Endothelial cell of umbilical vein (primary cell): ENCODE results near the gene PRRC2B. TPM values are rescaled to one million over a fixed set of nuclear protein-coding genes. Genes with fewer than 3 reads are reported as not detected.

ENCODE experiments used
- BruUV-seq: library from RNA; stranded (reverse); fragments of 400-500 nt; replicated peaks from 2 replicates; lab custom pipeline; 2021; lab: Mats Ljungman, UMichigan
- CTCF ChIA-PET: fragments of 300-600, 350-600 bp; sonication (Branson Sonifier 250); formaldehyde crosslinking; loops from one replicate; lab custom pipeline; 2021; ENCODE audit warnings: antibody characterized with exemption, inconsistent platforms; lab: Charles Lee
- POLR2A ChIA-PET: fragments of 300-600, 350-600 bp; sonication (Branson Sonifier 250); formaldehyde crosslinking; loops from one replicate; lab custom pipeline; 2021; ENCODE audit warnings: antibody characterized with exemption, inconsistent platforms; lab: Charles Lee
- DNase-seq: peaks from one replicate; pipeline ENCODE4 v3.0.0-alpha.2; 2011; ENCODE audit warnings: low read depth, low spot score
- FAIRE-seq: peaks from 2 replicates; lab custom pipeline; 2011; peaks lifted over from hg19 to GRCh38; lab: Jason Lieb, UNC
- H2AFZ ChIP-seq: 2 replicates; pipeline ENCODE4 v1.6.0; 2012; ENCODE audit warnings: low read depth, low read length, control low read depth, inconsistent platforms
- H3K27ac ChIP-seq: 2 replicates; pipeline ENCODE4 v1.5.1; 2011; ENCODE audit warnings: low read depth, mild to moderate bottlenecking, control low read depth, low read length, moderate library complexity; ENCODE audit not compliant: insufficient read depth
- H3K27me3 ChIP-seq, 2 experiments: 2 replicates each; pipeline versions ENCODE4 v1.6.0 to v1.6.1; 2011; ENCODE audit warnings: low read length in 2 of 2, mixed read lengths in 1 of 2; ENCODE audit not compliant: control insufficient read depth in 2 of 2, insufficient read depth in 2 of 2
- H3K36me3 ChIP-seq, 2 experiments: 2 replicates in 1 of 2; 3 replicates in 1 of 2; pipeline ENCODE4 v1.5.1; 2011; ENCODE audit warnings: low read length in 2 of 2, mild to moderate bottlenecking in 1 of 2, moderate library complexity in 1 of 2; ENCODE audit not compliant: control insufficient read depth in 2 of 2, insufficient read depth in 2 of 2; ENCODE audit errors: extremely low read depth in 1 of 2
- H3K4me1 ChIP-seq: 3 replicates; pipeline ENCODE4 v1.5.1; 2011; ENCODE audit warnings: mild to moderate bottlenecking, low read length; ENCODE audit not compliant: control insufficient read depth, insufficient read depth; ENCODE audit errors: extremely low read depth
- H3K4me2 ChIP-seq: 2 replicates; pipeline ENCODE4 v1.6.1; 2011; ENCODE audit warnings: low read length, control low read depth, mixed read lengths; ENCODE audit not compliant: insufficient read depth
- H3K4me3 ChIP-seq, 3 experiments: fragments of 200-600 bp in 1 of 3; sonication (generic), shearing (Covaris generic) in 1 of 3; replicated peaks in 1 of 3; 2 replicates each; pipeline ENCODE4 v1.5.1; 2011 to 2016; ENCODE audit warnings: control low read depth in 3 of 3, low read length in 3 of 3, mild to moderate bottlenecking in 2 of 3, inconsistent platforms in 1 of 3, low read depth in 1 of 3, moderate library complexity in 1 of 3; ENCODE audit not compliant: insufficient read depth in 1 of 3
- H3K79me2 ChIP-seq: 2 replicates; pipeline ENCODE4 v1.6.0; 2012; ENCODE audit warnings: low read length, inconsistent platforms; ENCODE audit not compliant: control insufficient read depth, insufficient read depth
- H3K9ac ChIP-seq: replicated peaks from 2 replicates; pipeline ENCODE3; 2011; ENCODE audit warnings: low read length, control low read depth; ENCODE audit not compliant: insufficient read depth; ENCODE audit errors: extremely low read depth
- H3K9me1 ChIP-seq: replicated peaks from 3 replicates; pipeline ENCODE4 v1.6.0; 2011; ENCODE audit warnings: mild to moderate bottlenecking, low read length; ENCODE audit not compliant: control insufficient read depth, insufficient read depth; ENCODE audit errors: extremely low read depth
- H3K9me3 ChIP-seq: replicated peaks from 2 replicates; pipeline ENCODE4 v1.5.1; 2012; ENCODE audit warnings: low read length, inconsistent platforms; ENCODE audit not compliant: control insufficient read depth, insufficient read depth
- H4K20me1 ChIP-seq: replicated peaks from 2 replicates; pipeline ENCODE3; 2011; ENCODE audit warnings: mild to moderate bottlenecking, low read length; ENCODE audit not compliant: control insufficient read depth, insufficient read depth; ENCODE audit errors: extremely low read depth
- CTCF ChIP-seq, 2 donors: IDR thresholded peaks; 1 replicate in 1 of 2; 2 replicates in 1 of 2; pipeline ENCODE4 v1.5.1; 2011; ENCODE audit warnings: low read length in 2 of 2, mild to moderate bottlenecking in 2 of 2, moderate library complexity in 2 of 2, control low read depth in 1 of 2, inconsistent platforms in 1 of 2, low read depth in 1 of 2; ENCODE audit not compliant: insufficient read depth in 1 of 2; ENCODE audit errors: extremely low read depth in 1 of 2
- EZH2 ChIP-seq: IDR thresholded peaks from 2 replicates; pipeline ENCODE4 v1.6.1; 2012; ENCODE audit warnings: borderline replicate concordance, low read depth, mild to moderate bottlenecking, moderate library complexity, low read length, inconsistent platforms; ENCODE audit not compliant: severe bottlenecking
- FOS ChIP-seq: IDR thresholded peaks from 2 replicates; pipeline ENCODE4 v1.6.1; 2011; ENCODE audit warnings: mild to moderate bottlenecking, low read length, moderate library complexity, borderline replicate concordance; ENCODE audit not compliant: insufficient read depth
- GATA2 ChIP-seq: IDR thresholded peaks from 2 replicates; pipeline ENCODE4 v1.7.0; 2011; ENCODE audit warnings: low read depth, mild to moderate bottlenecking, moderate library complexity, mixed read lengths, low read length; ENCODE audit not compliant: insufficient read length, insufficient read depth
- JUN ChIP-seq: IDR thresholded peaks from 2 replicates; pipeline ENCODE4 v1.6.1; 2011; ENCODE audit warnings: borderline replicate concordance, low read depth; ENCODE audit not compliant: insufficient read length, insufficient read depth
- MAX ChIP-seq: IDR thresholded peaks from 2 replicates; pipeline ENCODE4 v1.6.1; 2011; ENCODE audit not compliant: insufficient read depth, insufficient read length
- MYC ChIP-seq: IDR thresholded peaks from one replicate; pipeline ENCODE4 v1.6.1; 2011; ENCODE audit warnings: mild to moderate bottlenecking, low read depth, low read length
- POLR2A ChIP-seq: IDR thresholded peaks from 2 replicates; pipeline ENCODE4 v1.6.1; 2012; ENCODE audit warnings: low read depth, mild to moderate bottlenecking, control low read depth, low read length
- POLR2AphosphoS5 ChIP-seq: IDR thresholded peaks from 2 replicates; pipeline ENCODE4 v1.6.1; 2012; ENCODE audit warnings: low read depth, mild to moderate bottlenecking, control low read depth, low read length, moderate library complexity; ENCODE audit not compliant: insufficient read depth
- dilution Hi-C: fragments of 300-500 bp; cut with MboI; formaldehyde crosslinking; loops from one replicate; pipeline ENCODE4 v1.15.0; 2019; ENCODE audit warnings: low sequenced_read_pairs; ENCODE audit not compliant: extremely low pct_ligation_motif_present
- intact Hi-C: fragments of 100-400 bp; cut with micrococcal nuclease; formaldehyde crosslinking; loops from one replicate; pipeline ENCODE4 v1.10.0; 2022
- polyA plus RNA-seq, 4 experiments: library from polyadenylated mRNA; depleted of rRNA in 3 of 4; stranded (reverse) in 3 of 4; unstranded in 1 of 4; fragments of >200 nt; gene quantifications; 2 replicates each; pipeline versions ENCODE4 v1.2.1 to v1.2.3, GENCODE V29; 2011 to 2012; ENCODE audit warnings: missing spikeins in 1 of 4
- total RNA-seq: library from RNA; stranded (reverse); gene quantifications from 2 replicates; pipeline ENCODE4 v1.2.3, GENCODE V29; 2021

The PRRC2B gene
- total and polyA plus RNA-seq, 2 donors (not counting 3 experiments of a cell fraction or from before 2014, with no cell fraction given), result 35.6 to 256 TPM

GRCh38 chr9:131426545-131426944 lies 32.7 kb downstream of the PRRC2B start:
- no peak for DNase-seq
- Histone ChIP-seq H4K20me1 (peaks cover 6% of the 10 kb centered on the region), H3K9ac (no peak overlapping the region), H3K36me3 (peaks cover 0 to 8% of the 10 kb centered on the region in 2 experiments), H3K4me2 (no peak overlapping the region), H3K27me3 (no peaks in the 10 kb centered on the region), H3K4me3 (no peak overlapping the region), H3K9me3 (no peaks in the 10 kb centered on the region), H3K27ac (no peak overlapping the region), H3K9me1 (no peaks in the 10 kb centered on the region), H3K79me2 (peaks cover 93% of the 10 kb centered on the region), H2AFZ (no peak overlapping the region), H3K4me1 (peaks cover 21% of the 10 kb centered on the region)
- intact Hi-C loops, result no loop called here
- ChIA-PET POLR2A (no interaction called here), CTCF (interaction anchor here (1.6 kb wide), 1 partner anchor 59 kb away, joined by 4 read pairs; no protein-coding TSS in a partner anchor)
- dilution Hi-C loops, result no loop called here
- no TSS peak for BruUV-seq
- FAIRE-seq, result no peak
- TF ChIP-seq GATA2, result no peak
- no peak for TF ChIP-seq CTCF (IDR thresholded peaks at IDR 0.05; ENCODE audit: extremely low read depth in 1 of 2, insufficient read depth in 1 of 2, low read depth in 1 of 2, low read length in 2 of 2)
- no peak for TF ChIP-seq MAX
- no peak for TF ChIP-seq POLR2A
- TF ChIP-seq POLR2AphosphoS5, result no peak
- TF ChIP-seq FOS, result no peak
- TF ChIP-seq MYC, result no peak
- no peak for TF ChIP-seq JUN
- no peak for TF ChIP-seq EZH2
